Measurements from ENCODE around the gene FBH1. TPM values are rescaled to one million over a fixed set of nuclear protein-coding genes. Genes with fewer than 3 reads are reported as not detected.

FBH1 gene
- total and polyA plus RNA-seq, 10 of the 15 experiments (the other 5 are each of a cell fraction or from before 2014, with no cell fraction given): 6.1 to 67.6 (median 47.2) TPM

DNA sequence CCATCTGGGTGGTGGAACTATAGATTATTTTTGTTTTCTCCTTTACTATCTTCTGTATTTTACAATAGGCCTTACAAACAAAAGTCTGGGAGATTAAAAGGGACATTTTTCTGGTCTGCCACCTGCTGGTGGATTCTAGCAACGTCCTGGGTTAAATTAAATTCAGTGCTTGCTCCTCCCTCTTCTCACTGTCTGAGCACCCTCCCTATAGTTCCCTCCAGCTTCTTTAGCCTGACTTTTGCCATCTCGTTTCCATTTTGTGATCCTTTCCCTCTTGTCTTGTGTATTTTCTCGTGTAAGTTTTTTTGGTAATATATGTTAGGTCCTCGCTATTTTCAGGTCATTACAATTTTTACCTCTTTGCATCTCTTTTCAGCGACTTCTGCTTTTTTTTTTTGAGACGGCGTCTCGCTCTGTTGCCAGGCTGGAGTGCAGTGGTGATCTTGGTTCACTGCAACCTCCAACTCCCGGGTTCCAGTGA, 16.5 kb upstream of the FBH1 start (continued):
- no peak for TF ChIP-seq ZZZ3 (IDR thresholded peaks at IDR 0.05; ENCODE audit: control insufficient read depth, insufficient read length, low read depth)
- no peak for TF ChIP-seq YBX1 (IDR thresholded peaks at IDR 0.05)
- TF ChIP-seq, protein P1, sequence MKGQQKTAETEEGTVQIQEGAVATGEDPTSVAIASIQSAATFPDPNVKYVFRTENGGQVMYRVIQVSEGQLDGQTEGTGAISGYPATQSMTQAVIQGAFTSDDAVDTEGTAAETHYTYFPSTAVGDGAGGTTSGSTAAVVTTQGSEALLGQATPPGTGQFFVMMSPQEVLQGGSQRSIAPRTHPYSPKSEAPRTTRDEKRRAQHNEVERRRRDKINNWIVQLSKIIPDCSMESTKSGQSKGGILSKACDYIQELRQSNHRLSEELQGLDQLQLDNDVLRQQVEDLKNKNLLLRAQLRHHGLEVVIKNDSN (IDR thresholded peaks at IDR 0.05; ENCODE audit: borderline replicate concordance, extremely low read length, insufficient read depth, low read depth, low read length): no peak
- no peak for TF ChIP-seq RUNX3 (IDR thresholded peaks at IDR 0.05; ENCODE audit: low read length)
- TF ChIP-seq CHD1 (IDR thresholded peaks at IDR 0.05; ENCODE audit: low read depth, low read length): no peak
- TF ChIP-seq NFIC (IDR thresholded peaks at IDR 0.05; ENCODE audit: low read depth, low read length): no peak
- TF ChIP-seq ZNF622 (IDR thresholded peaks at IDR 0.05): no peak
- no peak for TF ChIP-seq IRF3 (IDR thresholded peaks at IDR 0.05)
- TF ChIP-seq TCF3 (IDR thresholded peaks at IDR 0.05; ENCODE audit: borderline replicate concordance, insufficient read depth, low read depth, low read length): no peak
- TF ChIP-seq RELB (IDR thresholded peaks at IDR 0.05; ENCODE audit: low read depth): 0 out of 2 replicates have a peak, but pooled peaks have one; percentile 37
- no peak for TF ChIP-seq NRF1 (conservative IDR thresholded peaks at IDR 0.05; ENCODE audit: low read depth, low read length)
- no peak for TF ChIP-seq JUND (IDR thresholded peaks at IDR 0.05; ENCODE audit: low read depth, low read length)
- TF ChIP-seq CUX1 (IDR thresholded peaks at IDR 0.05; ENCODE audit: insufficient replicate concordance, low read depth, low read length): no peak
- TF ChIP-seq CEBPB (IDR thresholded peaks at IDR 0.05; ENCODE audit: borderline replicate concordance in 1 of 2, low read depth in 2 of 2, low read length in 2 of 2): no peak
- TF ChIP-seq IRF4 (IDR thresholded peaks at IDR 0.05; ENCODE audit: low read depth, low read length): 0 out of 2 replicates have a peak, but pooled peaks have one; percentile 12
- peak; percentile 87 for TF ChIP-seq NBN (IDR thresholded peaks at IDR 0.05)
- no peak for TF ChIP-seq NR2C2 (IDR thresholded peaks at IDR 0.05; ENCODE audit: borderline replicate concordance, control insufficient read depth, insufficient read length, low read depth)
- TF ChIP-seq ELK1 (IDR thresholded peaks at IDR 0.05; ENCODE audit: low read depth, low read length): no peak
- TF ChIP-seq CREM (IDR thresholded peaks at IDR 0.05; ENCODE audit: low read depth): no peak

All from GM12878 (cell line).